GM18868 (cell line): ENCODE data around the gene PIGW.
"Not testable (repeated sequence)": the region's sequence is repeated elsewhere in the genome, so short reads cannot be mapped to it uniquely, and the experiment has no call there.

Experiments used
- ATAC-seq: cut with Tn5 transposase; IDR thresholded peaks from one replicate; pipeline ENCODE4 v1.9.1; 2021; ENCODE audit warnings: mild to moderate bottlenecking, moderate library complexity; ENCODE audit not compliant: unreplicated experiment

The PIGW gene

GRCh38 chr17:36508439-36508838 lies 26.3 kb upstream of the PIGW start:
- not testable (repeated sequence) for ATAC-seq

- ATAC-seq = no peak
These were observed 25.4 kb upstream of the PIGW start for GRCh38 chr17:36509272-36509985.

- ATAC-seq = no peak
These were observed 24.2 kb upstream of the PIGW start for GRCh38 chr17:36510636-36511035.

GRCh38 chr17:36511216-36511615 lies 23.6 kb upstream of the PIGW start:
- no peak for ATAC-seq

GRCh38 chr17:36512641-36513040 lies 22.1 kb upstream of the PIGW start:
- no peak for ATAC-seq

- no peak for ATAC-seq
These were observed 19.9 kb upstream of the PIGW start for GRCh38 chr17:36514856-36515255.

GRCh38 chr17:36515837-36516236 lies 18.9 kb upstream of the PIGW start:
- no peak for ATAC-seq

- no peak for ATAC-seq
These were observed 11.7 kb upstream of the PIGW start for GRCh38 chr17:36523113-36523512.

- ATAC-seq = no peak
These were observed 10.3 kb upstream of the PIGW start for GRCh38 chr17:36524428-36524876.

- ATAC-seq = no peak
These were observed 9.7 kb upstream of the PIGW start for GRCh38 chr17:36525113-36525512.

GRCh38 chr17:36525888-36526287 lies 8.9 kb upstream of the PIGW start:
- ATAC-seq = no peak

GRCh38 chr17:36527621-36528250 lies 7.1 kb upstream of the PIGW start:
- ATAC-seq = no peak

GRCh38 chr17:36529121-36529520 lies 5.7 kb upstream of the PIGW start:
- ATAC-seq = no peak

- ATAC-seq = no peak
These were observed 2.3 kb upstream of the PIGW start for GRCh38 chr17:36532435-36532975.

- ATAC-seq = peak; percentile 29
These were observed 600 bp upstream of the PIGW start for GRCh38 chr17:36533935-36534839.

GRCh38 chr17:36535669-36536081 lies 888 bp downstream of the PIGW start:
- ATAC-seq = peak; percentile 15

GRCh38 chr17:36540696-36541095 lies 5.9 kb downstream of the PIGW start:
- no peak for ATAC-seq

GRCh38 chr17:36542755-36543154 lies 8.0 kb downstream of the PIGW start:
- no peak for ATAC-seq

- ATAC-seq = no peak
These were observed 9.2 kb downstream of the PIGW start for GRCh38 chr17:36544044-36544306.

- ATAC-seq = peak; percentile 54
These were observed 9.7 kb downstream of the PIGW start, which contains the start of gene GGNBP2 for GRCh38 chr17:36544307-36545076. TSS of gene GGNBP2 (plus strand) at chr17:36544919. CDS start at chr17:36545725, 806 bp downstream.

- ATAC-seq = peak; percentile 35
These were observed 10.3 kb downstream of the PIGW start for GRCh38 chr17:36545077-36545464.
